Measurements from ENCODE around the gene LRPAP1. TPM values are rescaled to one million over a fixed set of nuclear protein-coding genes. Genes with fewer than 3 reads are reported as not detected.
A peak's percentile ranks its signal among the peaks of the same experiment; 100 is the strongest.

The LRPAP1 gene
- total RNA-seq, 4 donors from 2014 or later: 65.0 to 131 (median 100) TPM

DNA sequence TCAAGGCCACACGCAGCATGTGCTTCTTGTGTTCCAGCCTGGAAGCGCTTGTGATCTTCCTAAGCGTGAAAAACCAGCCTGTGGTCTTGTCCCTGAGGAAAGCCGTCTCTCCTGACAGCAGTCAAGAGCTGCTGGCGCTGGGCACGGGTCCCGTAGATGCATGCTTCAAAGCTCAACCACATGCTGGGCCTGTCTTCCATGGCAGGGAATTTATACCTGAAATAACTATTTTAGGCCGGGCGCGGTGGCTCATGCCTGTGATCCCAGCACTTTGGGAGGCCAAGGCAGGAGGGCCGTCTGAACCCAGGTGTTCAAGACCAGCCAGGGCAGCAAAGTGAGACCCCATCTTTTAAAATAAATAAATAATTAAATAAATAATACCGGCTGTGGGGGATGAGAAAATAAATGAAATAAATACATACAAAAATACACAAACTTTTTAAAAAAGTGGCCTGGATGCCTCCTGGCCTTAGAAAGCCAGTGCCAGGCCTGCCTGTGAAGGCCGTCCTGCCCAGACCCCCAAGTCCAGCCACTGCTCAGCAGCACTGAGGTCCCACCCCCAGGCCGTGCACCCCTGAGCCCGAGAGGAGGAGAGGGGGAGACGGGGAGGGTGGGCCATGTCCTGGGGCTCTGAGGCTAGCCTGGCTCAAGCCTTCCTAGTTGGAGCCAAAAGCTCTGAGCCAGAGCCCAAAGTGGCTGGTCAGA, 10.4 kb downstream of the LRPAP1 start:
- H3K9me3 ChIP-seq: no peaks in the 10 kb centered on the region
- H3K4me3 ChIP-seq: no peak overlapping the region
- TF ChIP-seq, protein P1, sequence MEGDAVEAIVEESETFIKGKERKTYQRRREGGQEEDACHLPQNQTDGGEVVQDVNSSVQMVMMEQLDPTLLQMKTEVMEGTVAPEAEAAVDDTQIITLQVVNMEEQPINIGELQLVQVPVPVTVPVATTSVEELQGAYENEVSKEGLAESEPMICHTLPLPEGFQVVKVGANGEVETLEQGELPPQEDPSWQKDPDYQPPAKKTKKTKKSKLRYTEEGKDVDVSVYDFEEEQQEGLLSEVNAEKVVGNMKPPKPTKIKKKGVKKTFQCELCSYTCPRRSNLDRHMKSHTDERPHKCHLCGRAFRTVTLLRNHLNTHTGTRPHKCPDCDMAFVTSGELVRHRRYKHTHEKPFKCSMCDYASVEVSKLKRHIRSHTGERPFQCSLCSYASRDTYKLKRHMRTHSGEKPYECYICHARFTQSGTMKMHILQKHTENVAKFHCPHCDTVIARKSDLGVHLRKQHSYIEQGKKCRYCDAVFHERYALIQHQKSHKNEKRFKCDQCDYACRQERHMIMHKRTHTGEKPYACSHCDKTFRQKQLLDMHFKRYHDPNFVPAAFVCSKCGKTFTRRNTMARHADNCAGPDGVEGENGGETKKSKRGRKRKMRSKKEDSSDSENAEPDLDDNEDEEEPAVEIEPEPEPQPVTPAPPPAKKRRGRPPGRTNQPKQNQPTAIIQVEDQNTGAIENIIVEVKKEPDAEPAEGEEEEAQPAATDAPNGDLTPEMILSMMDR (IDR thresholded peaks at IDR 0.05 in 4 of 5, conservative IDR thresholded peaks at IDR 0.05 in 1 of 5): no peak
- TF ChIP-seq POLR2A (IDR thresholded peaks at IDR 0.05): no peak
- no peaks in the 10 kb centered on the region for H3K27me3 ChIP-seq
- no peak overlapping the region for H3K27ac ChIP-seq
- DNase-seq: no peak
- intact Hi-C loops (cut with DNase I; ENCODE audit: low total_unique reads) (no loop called here), in situ Hi-C loops (cut with MboI; ENCODE audit: low sequenced_read_pairs in 4 of 4) (no loop called here)
- H3K4me1 ChIP-seq: no peaks in the 10 kb centered on the region
- no peak for ATAC-seq
- H3K36me3 ChIP-seq: peaks cover 0 to 79% of the 10 kb centered on the region in 2 donors

DNA sequence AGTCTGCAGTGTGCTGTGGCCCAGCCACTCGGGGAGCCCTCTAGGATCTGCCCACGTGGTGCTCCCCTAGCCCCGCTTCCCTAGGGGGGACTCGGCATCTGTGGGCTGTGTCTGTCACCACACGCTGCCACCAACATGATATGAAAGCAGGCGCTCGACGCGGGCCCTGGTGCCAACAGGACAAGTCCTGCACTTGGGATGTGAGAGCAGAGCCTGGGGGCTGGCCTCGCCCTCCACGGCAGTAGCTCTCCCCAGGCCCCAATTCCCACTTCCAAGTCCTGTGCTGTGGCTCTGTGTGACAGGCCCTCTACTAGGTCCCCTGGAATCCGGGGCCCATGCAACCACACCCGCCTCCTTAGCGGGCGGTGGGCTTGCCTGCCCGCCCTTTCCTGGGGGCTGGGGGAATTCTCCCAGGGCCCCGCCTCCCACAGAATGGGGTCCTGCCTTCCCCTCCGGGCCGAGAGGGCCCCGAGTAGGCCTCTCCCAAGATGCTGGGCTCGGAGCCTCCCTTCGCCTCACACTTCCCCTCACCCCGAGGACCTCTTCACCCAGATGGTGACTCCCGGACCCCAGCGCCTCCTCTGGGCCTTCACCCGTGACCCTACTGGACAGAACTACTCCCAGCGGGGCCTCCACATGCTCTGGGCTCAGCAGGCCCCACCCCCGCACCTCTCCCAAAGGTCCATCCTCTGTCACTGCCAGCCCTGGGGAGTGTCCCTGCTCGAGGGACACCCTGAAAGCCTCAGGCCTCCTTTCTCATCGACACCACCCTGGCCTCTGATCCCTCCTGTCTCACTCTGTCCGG, 11.2 kb downstream of the LRPAP1 start:
- DNase-seq: no peak
- H3K36me3 ChIP-seq: peaks cover 0 to 86% of the 10 kb centered on the region in 2 donors

DNA sequence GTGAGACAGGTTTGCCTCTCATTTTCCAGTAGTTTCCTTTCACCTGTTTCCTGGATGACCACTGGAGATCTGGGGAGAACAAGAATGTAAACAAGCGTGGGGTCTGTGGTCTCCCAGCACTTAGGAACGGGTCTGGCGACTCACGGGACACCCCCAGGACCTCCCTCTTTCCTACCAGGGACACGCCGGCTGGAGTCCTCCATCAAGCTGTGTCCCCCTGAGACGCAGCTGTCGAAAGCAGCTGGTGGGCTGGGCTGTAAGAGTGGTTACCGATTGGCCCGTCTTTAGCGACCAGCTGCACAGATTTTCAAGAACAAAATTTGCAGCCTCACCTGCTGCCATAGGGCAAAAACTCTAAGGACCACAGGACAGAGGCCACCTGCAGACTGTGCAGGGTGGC, 11.9 kb downstream of the LRPAP1 start:
- Histone ChIP-seq H3K27me3 (no peaks in the 10 kb centered on the region), H3K36me3 (peaks cover 0 to 92% of the 10 kb centered on the region in 2 donors), H3K9me3 (no peaks in the 10 kb centered on the region), H3K27ac (no peak overlapping the region), H3K4me3 (no peak overlapping the region), H3K4me1 (no peaks in the 10 kb centered on the region)
- no peak for TF ChIP-seq POLR2A (IDR thresholded peaks at IDR 0.05)
- TF ChIP-seq, protein P1 (IDR thresholded peaks at IDR 0.05 in 4 of 5, conservative IDR thresholded peaks at IDR 0.05 in 1 of 5): no peak
- in situ Hi-C loops (cut with MboI; ENCODE audit: low sequenced_read_pairs in 4 of 4): no loop called here
- intact Hi-C loops (cut with DNase I; ENCODE audit: low total_unique reads): no loop called here
- ATAC-seq (no peak), DNase-seq (no peak)

More for the DNA sequence above, 11.2 kb downstream of the LRPAP1 start:
- no peak overlapping the region for H3K4me3 ChIP-seq
- H3K9me3 ChIP-seq: no peaks in the 10 kb centered on the region
- intact Hi-C loops (cut with DNase I; ENCODE audit: low total_unique reads): no loop called here
- in situ Hi-C loops (cut with MboI; ENCODE audit: low sequenced_read_pairs in 4 of 4): no loop called here
- no peaks in the 10 kb centered on the region for H3K27me3 ChIP-seq
- no peak for ATAC-seq
- TF ChIP-seq, protein P1 (IDR thresholded peaks at IDR 0.05 in 4 of 5, conservative IDR thresholded peaks at IDR 0.05 in 1 of 5): no peak
- no peak for TF ChIP-seq POLR2A (IDR thresholded peaks at IDR 0.05)
- H3K27ac ChIP-seq: no peak overlapping the region
- no peaks in the 10 kb centered on the region for H3K4me1 ChIP-seq

DNA sequence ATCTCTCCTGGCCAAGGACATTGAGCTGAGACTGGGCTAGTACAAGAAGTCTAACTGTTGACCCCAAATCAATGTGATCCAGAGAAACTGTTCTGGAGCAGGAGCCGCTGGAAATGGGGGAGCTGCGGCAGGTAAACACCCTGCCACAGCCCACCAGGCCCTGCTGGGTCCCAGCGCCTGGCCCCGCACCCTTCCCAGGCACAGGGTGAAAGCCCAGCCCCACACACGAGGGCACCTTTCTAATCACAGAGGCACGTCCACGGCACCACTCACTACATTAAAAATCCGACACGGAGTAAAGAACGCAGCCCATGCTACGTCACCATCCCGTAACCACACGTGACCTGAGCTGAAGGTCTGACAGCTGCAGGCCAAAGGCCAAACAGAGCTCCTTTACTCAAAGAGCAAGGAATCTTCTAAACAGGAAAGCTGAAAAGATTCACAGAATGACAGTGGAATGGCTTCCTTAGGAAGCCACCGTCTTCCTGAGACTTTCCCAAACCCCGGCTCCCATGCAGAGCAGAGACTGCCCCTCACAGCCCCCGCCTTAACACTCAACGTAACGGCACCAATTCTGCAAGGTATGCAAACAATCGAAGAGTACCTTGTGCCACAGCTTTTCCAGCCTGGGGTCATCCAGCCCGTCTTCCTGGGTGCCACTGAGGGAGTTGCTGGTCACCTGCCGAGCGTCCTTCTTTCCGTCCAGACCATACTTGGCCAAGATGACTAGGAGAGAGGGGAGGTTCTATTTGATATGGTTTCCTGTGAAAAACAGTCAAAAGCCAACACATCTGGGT, 12.6 kb downstream of the LRPAP1 start:
- H3K4me3 ChIP-seq: no peak overlapping the region
- H3K9me3 ChIP-seq: no peaks in the 10 kb centered on the region
- no peaks in the 10 kb centered on the region for H3K4me1 ChIP-seq
- peaks cover 0 to 93% of the 10 kb centered on the region in 2 donors for H3K36me3 ChIP-seq
- TF ChIP-seq, protein P1 (IDR thresholded peaks at IDR 0.05 in 4 of 5, conservative IDR thresholded peaks at IDR 0.05 in 1 of 5): no peak
- no peak for TF ChIP-seq POLR2A (IDR thresholded peaks at IDR 0.05)
- ATAC-seq: no peak
- H3K27me3 ChIP-seq: no peaks in the 10 kb centered on the region
- intact Hi-C loops (cut with DNase I; ENCODE audit: low total_unique reads): no loop called here
- H3K27ac ChIP-seq: no peak overlapping the region
- in situ Hi-C loops (cut with MboI; ENCODE audit: low sequenced_read_pairs in 4 of 4): no loop called here
- peak in 1 of 2 donors; percentile 7 for DNase-seq
